Amygdala (tissue), 56 donors: ENCODE data around the gene CD46.

Experiments
- DNase-seq, 56 donors: peaks; one replicate each; lab custom pipeline; 2025; lab: John Stamatoyannopoulos, UW

Gene CD46

DNA sequence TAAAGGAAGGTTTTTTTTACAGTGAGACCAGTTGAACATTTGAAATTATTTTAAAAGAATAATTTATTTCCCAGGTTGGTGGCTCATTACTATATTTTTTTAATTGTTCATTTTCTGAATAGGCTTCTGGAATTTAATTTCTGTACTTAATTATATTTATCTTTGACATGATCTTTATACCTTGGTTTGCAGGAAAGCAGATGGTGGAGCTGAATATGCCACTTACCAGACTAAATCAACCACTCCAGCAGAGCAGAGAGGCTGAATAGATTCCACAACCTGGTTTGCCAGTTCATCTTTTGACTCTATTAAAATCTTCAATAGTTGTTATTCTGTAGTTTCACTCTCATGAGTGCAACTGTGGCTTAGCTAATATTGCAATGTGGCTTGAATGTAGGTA is 41.5 kb downstream of the CD46 start:
- no peak for DNase-seq

DNA sequence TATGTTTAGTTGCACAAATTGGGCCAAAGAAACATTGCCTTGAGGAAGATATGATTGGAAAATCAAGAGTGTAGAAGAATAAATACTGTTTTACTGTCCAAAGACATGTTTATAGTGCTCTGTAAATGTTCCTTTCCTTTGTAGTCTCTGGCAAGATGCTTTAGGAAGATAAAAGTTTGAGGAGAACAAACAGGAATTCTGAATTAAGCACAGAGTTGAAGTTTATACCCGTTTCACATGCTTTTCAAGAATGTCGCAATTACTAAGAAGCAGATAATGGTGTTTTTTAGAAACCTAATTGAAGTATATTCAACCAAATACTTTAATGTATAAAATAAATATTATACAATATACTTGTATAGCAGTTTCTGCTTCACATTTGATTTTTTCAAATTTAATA is 43.0 kb downstream of the CD46 start:
- DNase-seq: no peak

- DNase-seq: peak in 37 of 56 donors; percentile 31 to 89 (median 63)
These were observed 45.5 kb downstream of the CD46 start for GRCh38 chr1:207797229-207797973.

GRCh38 chr1:207798847-207799246 is 47.0 kb downstream of the CD46 start:
- no peak for DNase-seq

DNA sequence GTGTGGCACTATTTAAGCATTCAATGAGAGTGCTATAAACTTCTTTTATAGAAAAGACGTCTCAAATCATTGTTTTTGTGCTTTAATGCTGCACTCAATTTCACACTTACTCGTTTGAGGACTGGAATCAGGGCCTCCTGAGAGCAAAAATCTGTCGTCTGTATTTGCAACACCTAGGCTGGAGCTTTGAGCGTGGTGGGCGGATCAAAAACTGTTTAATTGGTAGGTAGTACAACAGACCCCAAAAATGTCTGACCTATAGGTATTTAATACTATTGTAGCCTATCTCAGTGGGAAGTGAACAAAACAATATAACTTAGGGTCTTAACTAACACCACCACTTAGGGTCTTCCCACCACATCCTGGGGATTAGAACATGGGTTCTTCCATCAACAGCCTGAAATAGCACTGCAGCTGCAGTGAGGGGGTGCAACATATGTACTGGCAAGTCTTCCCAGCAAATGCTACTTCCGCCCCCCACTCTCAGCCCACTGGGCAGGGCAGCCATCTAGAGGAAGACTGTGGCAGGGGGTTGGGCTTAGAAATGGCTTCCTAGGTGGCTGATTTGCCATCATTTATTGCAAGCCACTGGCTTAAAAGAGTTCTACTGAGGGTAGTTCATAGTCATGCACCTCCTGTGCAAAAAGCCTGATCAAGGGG is 48.3 kb downstream of the CD46 start:
- DNase-seq: peak in 2 of 56 donors; percentile 27 to 28

- DNase-seq: no peak
These were observed 50.0 kb downstream of the CD46 start for GRCh38 chr1:207801819-207802218.

GRCh38 chr1:207803678-207804077 is 51.8 kb downstream of the CD46 start:
- no peak for DNase-seq

DNA sequence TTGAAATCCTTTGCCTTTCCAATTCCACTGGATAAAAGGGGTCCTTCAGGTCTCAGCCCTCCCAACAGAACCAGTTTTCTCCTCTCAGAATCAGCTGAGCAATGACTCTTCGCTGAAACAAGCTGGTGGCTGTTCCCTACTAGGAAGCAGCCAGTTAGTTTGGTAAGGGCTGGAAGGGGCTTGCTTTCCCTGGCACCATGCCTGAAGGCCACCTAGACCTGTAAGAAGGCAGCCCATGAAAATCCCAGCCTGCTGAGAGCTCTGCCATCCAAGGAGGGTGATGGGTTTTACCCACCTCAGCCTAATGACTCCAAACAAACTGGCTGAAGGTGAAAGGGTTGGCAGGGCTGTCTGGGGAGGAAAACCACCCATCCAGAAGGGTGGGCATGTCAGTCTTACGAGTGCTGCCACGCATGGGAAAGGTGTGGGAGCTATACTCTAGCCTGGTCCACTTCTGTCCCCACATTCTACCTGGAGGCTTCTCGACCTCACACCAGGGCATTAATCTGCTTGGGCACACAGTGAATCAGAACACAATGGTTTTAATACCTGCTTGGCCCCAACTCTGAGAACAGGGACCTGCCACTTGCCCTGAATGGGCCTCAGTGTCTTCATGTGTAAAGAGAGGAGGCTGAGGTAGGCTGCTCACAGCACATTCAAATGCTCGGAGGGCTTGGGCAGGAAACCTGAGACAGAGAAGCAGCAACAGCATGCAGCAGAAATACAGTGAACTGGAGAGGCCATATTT is 53.0 kb downstream of the CD46 start:
- no peak for DNase-seq

DNA sequence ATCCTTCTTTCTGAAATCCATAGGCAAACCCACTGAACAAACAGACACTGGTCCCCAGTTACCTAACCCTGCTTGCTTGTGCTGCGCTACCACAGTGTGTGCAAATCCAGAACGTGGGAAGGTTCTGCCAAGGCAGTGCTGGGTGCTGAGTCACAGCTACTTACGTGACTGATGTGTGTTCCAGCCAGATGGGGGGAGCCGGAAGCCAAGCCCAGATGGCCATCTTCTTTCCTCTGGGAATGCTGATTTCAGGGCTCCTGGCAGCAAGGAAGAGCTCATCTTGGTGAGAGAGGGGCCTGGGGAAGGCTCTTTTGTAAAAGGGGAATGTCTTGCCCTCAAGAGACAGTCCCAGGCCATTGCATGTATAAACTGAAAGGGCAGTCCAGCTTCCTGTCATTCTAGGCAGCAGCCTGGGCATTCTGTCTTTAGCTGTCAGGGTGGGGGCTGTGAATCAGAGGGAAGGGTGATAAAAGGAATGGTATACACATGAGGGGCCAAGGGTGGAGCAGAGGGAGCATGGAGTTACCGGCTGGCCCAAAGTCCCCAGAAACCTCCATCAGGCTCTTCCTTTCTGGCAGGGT is 54.1 kb downstream of the CD46 start:
- DNase-seq: peak in 33 of 56 donors; percentile 34 to 83 (median 65)

GRCh38 chr1:207806531-207807325 is 54.9 kb downstream of the CD46 start:
- no peak for DNase-seq

GRCh38 chr1:207807326-207807689 is 55.5 kb downstream of the CD46 start:
- DNase-seq: no peak

- peak in 22 of 56 donors; percentile 37 to 74 (median 52) for DNase-seq
These were observed 56.0 kb downstream of the CD46 start for GRCh38 chr1:207807690-207808321.

DNA sequence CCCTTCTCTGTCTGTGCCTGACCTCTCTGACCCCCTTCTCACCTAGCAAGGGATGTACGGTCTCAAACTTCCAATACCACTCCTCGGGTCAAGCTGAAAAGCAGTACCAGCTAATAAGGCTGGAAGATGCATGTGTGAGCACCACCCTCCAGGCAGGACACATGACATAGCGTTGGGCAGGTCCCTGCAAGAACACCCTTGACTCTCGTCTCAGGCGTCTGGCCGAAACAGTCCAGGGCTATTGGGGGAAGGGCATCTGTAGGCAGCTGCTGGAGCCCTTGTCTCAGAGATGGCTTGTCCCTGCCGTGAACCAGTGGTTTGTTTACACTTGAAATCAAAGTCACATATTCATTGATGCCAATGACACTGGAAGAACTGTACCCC is 56.5 kb downstream of the CD46 start:
- peak in 1 of 56 donors; percentile 34 for DNase-seq

DNA sequence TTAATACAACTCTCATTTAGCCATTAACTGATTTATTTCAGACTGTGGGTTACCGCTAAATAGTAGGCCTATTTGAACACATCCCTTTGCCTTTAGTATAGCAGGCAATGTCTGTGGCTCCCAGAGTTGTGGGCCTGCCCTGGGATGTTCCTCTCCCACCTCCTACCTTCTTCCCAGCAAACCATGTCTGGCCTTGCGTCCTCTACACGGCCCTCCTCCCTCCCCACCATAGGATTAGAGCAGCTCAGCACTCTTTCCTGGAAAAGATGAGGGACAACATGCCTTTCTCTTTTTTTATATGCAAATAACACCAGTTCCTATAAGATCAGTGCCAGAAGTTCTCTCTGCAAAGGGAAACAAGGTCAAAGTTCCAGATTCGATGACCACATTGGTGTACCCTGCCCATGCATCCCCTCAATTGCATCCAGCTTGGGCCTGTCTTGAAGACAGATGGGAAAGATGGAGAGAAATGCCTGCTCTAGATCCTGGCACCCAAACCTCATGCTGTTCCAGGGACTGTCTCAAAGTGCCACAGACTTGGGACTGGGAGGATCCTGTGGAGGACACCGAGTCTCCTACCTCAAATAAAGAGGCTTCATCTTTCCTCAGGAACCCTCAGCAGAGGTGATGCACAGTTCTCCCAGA is 57.2 kb downstream of the CD46 start:
- no peak for DNase-seq

GRCh38 chr1:207810173-207810572 is 58.3 kb downstream of the CD46 start:
- DNase-seq: no peak

DNA sequence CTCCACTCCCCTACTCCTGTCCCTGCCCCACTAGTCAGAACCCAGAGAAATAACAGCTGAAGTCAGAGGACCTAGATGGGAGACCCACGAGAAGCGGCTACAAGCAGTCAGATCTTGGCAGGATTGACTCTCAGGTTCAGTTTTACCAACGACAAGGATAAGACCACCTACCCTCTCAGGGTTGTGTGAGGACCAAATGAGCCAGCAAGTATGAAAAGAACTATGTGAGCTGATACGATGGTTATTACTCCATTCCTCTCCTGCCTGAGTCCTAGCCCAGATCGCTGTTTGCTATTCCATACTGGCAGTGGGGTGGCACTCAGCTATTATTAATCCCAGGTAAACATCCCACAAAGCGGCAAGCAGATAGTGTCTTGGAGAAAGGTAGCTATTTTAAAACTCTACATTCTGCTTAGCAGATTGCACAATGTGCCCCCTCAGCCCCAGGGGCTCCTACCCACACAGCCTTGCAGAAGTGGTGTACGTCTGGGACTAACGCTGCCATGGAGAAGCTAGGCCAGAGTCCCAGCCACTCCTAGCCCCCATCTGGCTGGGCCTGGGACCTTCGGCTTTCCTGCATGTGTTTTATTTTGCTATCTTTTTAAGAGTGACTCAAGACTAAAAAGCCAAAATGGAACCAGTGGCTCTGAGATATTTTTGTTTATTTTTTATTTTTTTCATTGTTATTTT is 58.9 kb downstream of the CD46 start:
- no peak for DNase-seq

- no peak for DNase-seq
These were observed 59.5 kb downstream of the CD46 start for GRCh38 chr1:207811319-207811718.

DNA sequence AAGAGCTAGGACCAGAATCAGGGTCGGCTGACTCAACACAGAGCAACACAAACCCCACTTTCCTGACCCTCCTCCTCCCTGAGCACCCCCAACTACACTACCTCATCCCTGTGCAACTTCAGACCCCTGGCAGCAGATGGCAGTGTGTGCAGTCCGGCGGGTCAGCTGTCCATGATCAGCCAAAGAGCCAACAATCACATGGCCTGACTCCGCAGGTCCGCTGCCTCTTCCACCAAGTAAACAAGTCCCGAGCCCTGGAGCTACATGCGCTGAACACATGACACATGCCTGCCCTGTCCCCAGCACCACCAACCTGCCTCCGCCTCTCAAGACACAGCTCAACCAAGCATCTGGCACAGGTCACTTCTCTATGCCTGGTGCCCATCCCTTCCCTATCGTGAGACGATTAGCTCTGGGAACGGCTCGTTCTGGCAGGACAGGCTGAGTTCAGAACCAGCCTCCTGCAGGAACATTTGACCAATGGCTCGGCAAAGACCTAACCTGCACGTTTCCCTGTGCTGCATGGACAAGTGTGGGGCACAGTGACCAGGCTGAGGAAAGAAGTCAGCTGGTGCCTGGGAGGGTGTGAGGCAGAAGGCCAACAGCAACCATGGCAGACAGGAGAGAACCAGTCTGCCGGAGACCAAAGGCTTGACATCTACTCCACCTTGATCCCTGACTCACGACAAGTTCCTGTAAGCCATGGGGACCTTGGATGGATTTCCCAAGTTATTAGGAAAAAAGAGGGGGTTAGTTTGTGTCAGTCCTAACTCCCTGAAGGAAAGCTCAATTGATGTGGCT is 60.3 kb downstream of the CD46 start:
- DNase-seq: peak in 34 of 56 donors; percentile 29 to 76 (median 64)
